ENCODE data around the gene DCXR. TPM values are rescaled to one million over a fixed set of nuclear protein-coding genes. Genes with fewer than 3 reads are reported as not detected.

The DCXR gene
- total and polyA plus RNA-seq, 2 of the 13 experiments (the other 11 are each of a cell fraction or from before 2014, with no cell fraction given): 287 to 311 TPM

- TF ChIP-seq ZNF280D (CRISPR knock-in tag; IDR thresholded peaks at IDR 0.05) (no peak), ZNF143 (CRISPR knock-in tag; IDR thresholded peaks at IDR 0.05) (no peak), NCOA2 (CRISPR knock-in tag; IDR thresholded peaks at IDR 0.05) (no peak), TFAP4 (IDR thresholded peaks at IDR 0.05; ENCODE audit: borderline replicate concordance, low read depth) (no peak), ZNF430 (CRISPR knock-in tag; IDR thresholded peaks at IDR 0.05) (no peak), SRSF1 (optimal IDR thresholded peaks at IDR 0.05; ENCODE audit: low read depth, low read length) (no peak), ZNF333 (CRISPR knock-in tag; IDR thresholded peaks at IDR 0.05; ENCODE audit: borderline replicate concordance) (no peak), ZNF550 (CRISPR knock-in tag; IDR thresholded peaks at IDR 0.05; ENCODE audit: borderline replicate concordance) (no peak), TBX3 (IDR thresholded peaks at IDR 0.05; ENCODE audit: borderline replicate concordance) (no peak), ETV5 (CRISPR knock-in tag; IDR thresholded peaks at IDR 0.05; ENCODE audit: borderline replicate concordance) (no peak), DMTF1 (CRISPR knock-in tag; IDR thresholded peaks at IDR 0.05) (no peak), CSRNP2 (CRISPR knock-in tag; conservative IDR thresholded peaks at IDR 0.05; ENCODE audit: low read depth) (no peak), ZNF891 (CRISPR knock-in tag; IDR thresholded peaks at IDR 0.05) (no peak), ZHX2 (IDR thresholded peaks at IDR 0.05; ENCODE audit: low read depth) (no peak), ZHX2 (CRISPR knock-in tag; IDR thresholded peaks at IDR 0.05; ENCODE audit: borderline replicate concordance) (no peak)
Measured at GRCh38 chr17:82011617-82012187, 25.8 kb downstream of the DCXR start (continued).
